ENCODE measurements around the gene EYS. TPM values are rescaled to one million over a fixed set of nuclear protein-coding genes. Genes with fewer than 3 reads are reported as not detected.

The EYS gene
- total and polyA plus RNA-seq, 2 of the 13 experiments (the other 11 are each of a cell fraction or from before 2014, with no cell fraction given), result 0.04 to 0.07 TPM

GRCh38 chr6:64998204-64998603, 708.8 kb downstream of the EYS start:
- intact Hi-C loops (cut with micrococcal nuclease; ENCODE audit: unreplicated experiment) (no loop called here), in situ Hi-C loops (cut with HindIII; ENCODE audit: extremely low pct_ligation_motif_present, low pct_unique_long_range_greater_than_20kb) (no loop called here)
- Histone ChIP-seq H3K4me2 (ENCODE audit: low read depth, low read length) (no peak overlapping the region), H4K20me1 (ENCODE audit: insufficient read depth, low read length) (no peaks in the 10 kb centered on the region), H3K79me2 (ENCODE audit: insufficient read depth, low read length) (no peaks in the 10 kb centered on the region), H3K4me3 (replicated peaks in 1 of 3; ENCODE audit: insufficient read depth in 1 of 3, low read depth in 2 of 3, low read length in 3 of 3) (no peak overlapping the region), H3K4me1 (ENCODE audit: insufficient read depth, low read length) (no peaks in the 10 kb centered on the region), H3K9ac (ENCODE audit: insufficient read depth, low read depth, low read length) (no peak overlapping the region), H3K9me3 (ENCODE audit: low read length) (no peaks in the 10 kb centered on the region), H3K36me3 (replicated peaks in 1 of 2; ENCODE audit: control insufficient read depth in 1 of 2, insufficient read depth in 2 of 2, low read length in 2 of 2) (no peaks in the 10 kb centered on the region), H3K27ac (ENCODE audit: extremely low read length, insufficient read depth, low read length) (no peak overlapping the region), H3K27me3 (ENCODE audit: control insufficient read depth in 1 of 2, insufficient read depth in 2 of 2, low read length in 2 of 2) (no peaks in the 10 kb centered on the region), H2AFZ (ENCODE audit: low read length) (no peak overlapping the region)
- ChIA-PET POLR2A (no interaction called here), CTCF (ENCODE audit: low intra/inter-chr PET ratio, low total read pairs) (no interaction called here)
- TF ChIP-seq NFATC3 (CRISPR knock-in tag; IDR thresholded peaks at IDR 0.05), result no peak
- TF ChIP-seq MAX (IDR thresholded peaks at IDR 0.05), result no peak
- no peak for TF ChIP-seq ELF1 (CRISPR knock-in tag; IDR thresholded peaks at IDR 0.05)
- TF ChIP-seq ZNF232 (CRISPR knock-in tag; IDR thresholded peaks at IDR 0.05; ENCODE audit: borderline replicate concordance), result no peak
- no peak for TF ChIP-seq ZNF354B (CRISPR knock-in tag; IDR thresholded peaks at IDR 0.05)
- TF ChIP-seq MTA1 (CRISPR knock-in tag; IDR thresholded peaks at IDR 0.05; ENCODE audit: borderline replicate concordance), result no peak
- TF ChIP-seq DPF2 (CRISPR knock-in tag; IDR thresholded peaks at IDR 0.05; ENCODE audit: borderline replicate concordance, low read depth), result no peak
- TF ChIP-seq ARNT (IDR thresholded peaks at IDR 0.05), result no peak
- TF ChIP-seq ZNF30 (CRISPR knock-in tag; IDR thresholded peaks at IDR 0.05), result no peak
- TF ChIP-seq BORCS8-MEF2B (CRISPR knock-in tag; IDR thresholded peaks at IDR 0.05), result no peak
- no peak for TF ChIP-seq THRA (CRISPR knock-in tag; IDR thresholded peaks at IDR 0.05; ENCODE audit: borderline replicate concordance)
- no peak for ATAC-seq
- no peak for FAIRE-seq
- DNase-seq (ENCODE audit: low spot score), result no peak
- no TSS peak for BruUV-seq (replicated peaks)

Data from HepG2 (cell line).